ENCODE data around the gene ADCY7. TPM values are rescaled to one million over a fixed set of nuclear protein-coding genes. Genes with fewer than 3 reads are reported as not detected.

Gene ADCY7
- polyA plus RNA-seq, 1 experiment: 13.2 TPM

DNA sequence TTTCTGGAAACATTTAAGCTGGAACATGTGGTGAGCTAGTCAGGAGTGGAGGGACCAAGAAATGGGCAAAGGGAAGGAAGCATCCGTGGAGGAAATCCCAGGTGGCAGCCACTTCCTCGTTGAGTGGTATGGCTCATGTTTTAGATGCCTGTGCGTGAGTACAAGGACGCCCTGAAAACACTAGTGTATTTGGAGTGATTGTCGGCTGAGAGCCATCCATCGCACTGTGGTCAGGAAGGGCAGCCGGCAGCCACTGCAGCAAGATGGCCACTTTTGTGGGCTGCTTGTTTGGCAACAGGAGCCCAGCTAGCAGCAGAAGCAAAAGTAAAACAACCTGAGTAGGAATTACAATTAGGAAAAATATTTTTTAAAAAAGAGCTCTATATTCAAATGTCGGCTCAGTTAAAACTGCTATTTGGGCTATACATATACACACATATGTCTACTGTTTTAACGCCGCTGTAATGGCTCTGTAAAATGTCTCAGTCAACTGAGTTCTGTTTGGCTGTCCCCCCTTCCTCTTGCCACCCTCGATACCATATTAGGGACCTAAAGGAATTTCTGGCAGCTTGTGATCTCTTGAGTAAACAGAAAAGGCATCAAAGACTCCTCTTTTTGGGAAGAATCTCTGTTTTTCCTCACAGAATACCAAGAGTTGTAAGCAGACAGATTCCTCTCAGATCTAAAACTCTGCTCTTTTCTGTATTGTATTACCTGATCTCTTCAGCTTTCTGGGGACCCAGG, 63.3 kb downstream of the ADCY7 start:
- CTCF ChIA-PET: interaction anchor here (0.8 to 1.3 kb wide), 5 partner anchors 7 to 83 kb away, joined by 3 to 4 read pairs (median 3); no protein-coding TSS in a partner anchor

DNA sequence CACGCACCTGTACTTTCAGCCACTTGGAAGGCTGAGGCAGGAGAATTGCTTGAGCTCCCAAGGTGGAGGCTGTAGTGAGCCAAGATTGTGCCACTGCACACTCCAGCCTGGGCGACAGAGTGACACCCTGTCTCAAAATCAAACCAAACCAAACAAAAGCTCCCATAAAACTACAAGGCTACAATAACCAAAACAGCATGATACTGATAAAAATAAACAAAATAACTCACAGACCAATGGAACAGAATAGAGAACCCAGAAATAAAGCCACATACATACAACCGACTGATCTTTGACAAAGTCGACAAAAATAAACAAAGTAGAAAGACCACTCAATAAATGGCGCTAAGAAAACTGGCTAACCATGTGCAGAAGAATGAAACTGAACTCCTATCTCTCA, 65.2 kb downstream of the ADCY7 start:
- POLR2A ChIA-PET: no interaction called here
- DNase-seq (ENCODE audit: low read depth): no peak
- H3K36me3 ChIP-seq (ENCODE audit: control insufficient read depth, insufficient read depth, low read length): peaks cover 4% of the 10 kb centered on the region; the same call in 1 of the 2 replicates
- CTCF ChIA-PET: interaction anchor here (0.7 kb wide), 1 partner anchor 12 kb away, joined by 3 read pairs; no protein-coding TSS in a partner anchor
- no peaks in the 10 kb centered on the region for H3K27me3 ChIP-seq (ENCODE audit: control insufficient read depth, insufficient read depth, low read length)
- no peak for TF ChIP-seq CTCF (IDR thresholded peaks at IDR 0.05; ENCODE audit: insufficient read depth, low read depth, low read length)
- no peak overlapping the region for H3K4me3 ChIP-seq (ENCODE audit: low read depth, low read length)

More for the DNA sequence above, 63.3 kb downstream of the ADCY7 start:
- no peak for DNase-seq (ENCODE audit: low read depth)
- no peak for TF ChIP-seq CTCF (IDR thresholded peaks at IDR 0.05; ENCODE audit: insufficient read depth, low read depth, low read length)
- Histone ChIP-seq H3K4me3 (ENCODE audit: low read depth, low read length) (no peak overlapping the region), H3K27me3 (ENCODE audit: control insufficient read depth, insufficient read depth, low read length) (no peaks in the 10 kb centered on the region), H3K36me3 (ENCODE audit: control insufficient read depth, insufficient read depth, low read length) (peaks cover 4% of the 10 kb centered on the region; the same call in 1 of the 2 replicates)
- POLR2A ChIA-PET: no interaction called here

DNA sequence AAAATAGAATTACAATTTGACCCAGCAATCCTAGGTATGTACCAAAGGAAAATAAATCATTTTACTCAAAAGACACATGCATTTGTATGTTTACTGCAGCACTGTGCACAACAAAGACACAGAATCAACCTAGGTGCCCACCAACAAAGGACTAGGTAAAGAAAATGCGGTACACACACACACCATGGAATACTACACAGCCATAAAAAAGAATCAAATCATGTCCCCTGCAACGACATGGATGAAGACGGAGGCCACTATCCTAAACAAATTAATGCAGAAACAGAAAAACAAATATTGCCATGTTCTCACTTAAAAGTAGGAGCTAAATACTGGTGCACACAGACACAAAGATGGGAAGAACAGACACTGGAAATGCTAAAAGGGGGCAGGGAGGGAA, 66.2 kb downstream of the ADCY7 start:
- no peak for DNase-seq (ENCODE audit: low read depth)
- Histone ChIP-seq H3K36me3 (ENCODE audit: control insufficient read depth, insufficient read depth, low read length) (peaks cover 4% of the 10 kb centered on the region; the same call in 1 of the 2 replicates), H3K27me3 (ENCODE audit: control insufficient read depth, insufficient read depth, low read length) (no peaks in the 10 kb centered on the region), H3K4me3 (ENCODE audit: low read depth, low read length) (no peak overlapping the region)
- ChIA-PET CTCF (interaction anchor here (1.3 kb wide), 1 partner anchor 20 kb away, joined by 4 read pairs; no protein-coding TSS in a partner anchor), POLR2A (interaction anchor here (0.7 kb wide), 1 partner anchor 93 kb away, joined by 3 read pairs; no protein-coding TSS in a partner anchor)
- TF ChIP-seq CTCF (IDR thresholded peaks at IDR 0.05; ENCODE audit: insufficient read depth, low read depth, low read length): no peak

DNA sequence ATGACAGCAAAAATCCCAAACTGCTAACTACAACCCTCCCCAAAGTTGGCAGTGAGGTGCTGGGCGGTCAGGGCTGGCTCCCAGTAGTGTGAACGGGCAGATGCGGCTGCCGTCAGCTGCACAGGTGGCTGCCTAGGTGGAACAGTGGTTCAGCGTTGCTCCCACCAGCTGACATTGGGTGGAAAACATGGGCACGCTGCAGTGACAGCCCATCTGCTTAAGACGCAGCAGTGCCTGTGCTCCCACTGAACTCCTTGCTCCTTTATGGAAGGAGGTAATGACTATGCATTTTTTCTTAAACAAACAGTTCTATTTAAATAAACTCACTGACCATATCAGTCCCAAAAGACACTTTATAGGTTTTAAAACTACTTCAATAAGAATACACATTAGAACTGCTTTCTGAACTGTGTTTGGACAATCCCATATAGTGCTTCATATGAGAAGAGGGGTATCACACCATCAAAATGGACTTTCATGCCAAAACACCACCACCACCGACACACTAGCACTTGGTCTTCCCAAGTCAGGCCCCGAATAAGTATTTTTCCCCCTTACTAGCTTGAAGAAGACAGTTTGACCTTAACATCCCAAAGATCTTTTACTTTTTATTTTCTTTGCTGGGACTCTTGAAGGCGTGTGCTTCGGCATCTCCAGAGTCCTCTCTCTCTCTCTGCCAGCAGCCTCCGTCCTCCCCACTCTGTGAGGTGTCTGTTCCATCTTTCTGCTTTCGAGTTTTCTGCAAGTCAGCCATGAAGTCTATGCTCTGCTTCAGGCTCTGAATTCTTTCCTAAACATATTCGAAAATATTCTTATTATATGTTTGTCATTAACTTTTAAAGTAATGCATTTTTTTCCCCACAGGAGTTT, 68.0 kb downstream of the ADCY7 start:
- DNase-seq (ENCODE audit: low read depth): no peak
- TF ChIP-seq CTCF (IDR thresholded peaks at IDR 0.05; ENCODE audit: insufficient read depth, low read depth, low read length): no peak
- Histone ChIP-seq H3K36me3 (ENCODE audit: control insufficient read depth, insufficient read depth, low read length) (peaks cover 3% of the 10 kb centered on the region; the same call in 1 of the 2 replicates), H3K27me3 (ENCODE audit: control insufficient read depth, insufficient read depth, low read length) (no peaks in the 10 kb centered on the region), H3K4me3 (ENCODE audit: low read depth, low read length) (no peak overlapping the region)
- ChIA-PET CTCF (interaction anchor here (1.0 kb wide), 1 partner anchor 18 kb away, joined by 3 read pairs; no protein-coding TSS in a partner anchor), POLR2A (no interaction called here)

All from BJ (cell line).